ENCODE data around the gene NEB. TPM values are rescaled to one million over a fixed set of nuclear protein-coding genes. Genes with fewer than 3 reads are reported as not detected.

The NEB gene
- polyA plus RNA-seq, 3 donors, result 2.7 TPM; not detected in 2

- Mint-ChIP-seq H3K4me1 (peaks cover 3% of the 10 kb centered on the region), H3K36me3 (no peaks in the 10 kb centered on the region), H3K27me3 (ENCODE audit: low read depth in 3 of 3) (peaks cover 0 to 4% (median 0%) of the 10 kb centered on the region in 3 donors), H3K27ac (no peak overlapping the region), H3K4me3 (no peak overlapping the region), H3K9me3 (no peaks in the 10 kb centered on the region)
- H3K4me3 ChIP-seq (replicated peaks in 1 of 3; ENCODE audit: low read depth in 2 of 3, low read length in 3 of 3), result no peak overlapping the region
- H3K27ac ChIP-seq (ENCODE audit: low read depth in 1 of 2, low read length in 2 of 2), result no peak overlapping the region
- intact Hi-C loops (cut with micrococcal nuclease), result no loop called here
- no peaks in the 10 kb centered on the region for H3K27me3 ChIP-seq (ENCODE audit: control insufficient read depth in 2 of 2, insufficient read depth in 2 of 2, low read length in 2 of 2)
- H4K20me1 ChIP-seq (ENCODE audit: insufficient read depth, low read length), result no peaks in the 10 kb centered on the region
- DNase-seq, result no peak
- 44% methylated on average over 3 of the region's 6 CpGs for WGBS (ENCODE audit: insufficient coverage)
- no peak overlapping the region for H3K9ac ChIP-seq (ENCODE audit: insufficient read depth, low read length, poor library complexity, severe bottlenecking)
- H3K4me1 ChIP-seq (ENCODE audit: control insufficient read depth in 1 of 2, insufficient read depth in 2 of 2, low read length in 2 of 2), result no peaks in the 10 kb centered on the region
- no peaks in the 10 kb centered on the region for H3K36me3 ChIP-seq (replicated peaks in 1 of 2; ENCODE audit: control insufficient read depth in 1 of 2, insufficient read depth in 2 of 2, low read length in 2 of 2)
- no peaks in the 10 kb centered on the region for H3K9me3 ChIP-seq (replicated peaks in 1 of 2; ENCODE audit: control insufficient read depth in 1 of 2, insufficient read depth in 1 of 2, low read length in 2 of 2)
- no peaks in the 10 kb centered on the region for H3K79me2 ChIP-seq (ENCODE audit: insufficient read depth, low read length)
- TF ChIP-seq, protein P1, sequence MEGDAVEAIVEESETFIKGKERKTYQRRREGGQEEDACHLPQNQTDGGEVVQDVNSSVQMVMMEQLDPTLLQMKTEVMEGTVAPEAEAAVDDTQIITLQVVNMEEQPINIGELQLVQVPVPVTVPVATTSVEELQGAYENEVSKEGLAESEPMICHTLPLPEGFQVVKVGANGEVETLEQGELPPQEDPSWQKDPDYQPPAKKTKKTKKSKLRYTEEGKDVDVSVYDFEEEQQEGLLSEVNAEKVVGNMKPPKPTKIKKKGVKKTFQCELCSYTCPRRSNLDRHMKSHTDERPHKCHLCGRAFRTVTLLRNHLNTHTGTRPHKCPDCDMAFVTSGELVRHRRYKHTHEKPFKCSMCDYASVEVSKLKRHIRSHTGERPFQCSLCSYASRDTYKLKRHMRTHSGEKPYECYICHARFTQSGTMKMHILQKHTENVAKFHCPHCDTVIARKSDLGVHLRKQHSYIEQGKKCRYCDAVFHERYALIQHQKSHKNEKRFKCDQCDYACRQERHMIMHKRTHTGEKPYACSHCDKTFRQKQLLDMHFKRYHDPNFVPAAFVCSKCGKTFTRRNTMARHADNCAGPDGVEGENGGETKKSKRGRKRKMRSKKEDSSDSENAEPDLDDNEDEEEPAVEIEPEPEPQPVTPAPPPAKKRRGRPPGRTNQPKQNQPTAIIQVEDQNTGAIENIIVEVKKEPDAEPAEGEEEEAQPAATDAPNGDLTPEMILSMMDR (IDR thresholded peaks at IDR 0.05), result no peak
- H3K4me2 ChIP-seq (replicated peaks; ENCODE audit: extremely low read depth, low read length, poor library complexity, severe bottlenecking), result no peak overlapping the region
- H2AFZ ChIP-seq (ENCODE audit: insufficient read depth, low read depth, low read length, poor library complexity, severe bottlenecking), result no peak overlapping the region
These were observed 64.6 kb downstream of the NEB start for GRCh38 chr2:151669585-151670081.

DNA sequence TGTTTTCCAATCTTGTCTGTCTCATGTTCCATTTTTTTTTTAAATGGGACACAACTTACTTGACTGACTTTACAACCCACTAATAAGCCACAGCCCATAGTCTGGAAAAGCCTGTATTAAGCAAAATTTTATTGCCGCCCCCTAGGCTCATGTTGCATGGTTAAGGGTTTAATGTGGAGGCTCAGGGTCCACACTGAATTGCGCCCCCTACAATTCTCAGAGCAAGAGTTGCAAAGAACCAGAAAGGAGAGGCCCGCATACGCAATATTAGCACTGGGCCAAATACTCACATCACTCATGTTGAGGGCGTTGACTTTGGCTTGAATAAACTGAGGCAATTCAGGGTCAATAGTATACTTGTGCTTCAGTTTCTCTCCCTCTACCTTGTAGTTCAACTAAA lies 65.5 kb downstream of the NEB start:
- Histone ChIP-seq H3K79me2 (ENCODE audit: insufficient read depth, low read length) (no peaks in the 10 kb centered on the region), H3K9ac (ENCODE audit: insufficient read depth, low read length, poor library complexity, severe bottlenecking) (no peak overlapping the region), H3K27ac (ENCODE audit: low read depth in 1 of 2, low read length in 2 of 2) (no peak overlapping the region), H3K36me3 (replicated peaks in 1 of 2; ENCODE audit: control insufficient read depth in 1 of 2, insufficient read depth in 2 of 2, low read length in 2 of 2) (no peaks in the 10 kb centered on the region), H2AFZ (ENCODE audit: insufficient read depth, low read depth, low read length, poor library complexity, severe bottlenecking) (no peak overlapping the region), H3K27me3 (ENCODE audit: control insufficient read depth in 2 of 2, insufficient read depth in 2 of 2, low read length in 2 of 2) (no peaks in the 10 kb centered on the region), H4K20me1 (ENCODE audit: insufficient read depth, low read length) (no peaks in the 10 kb centered on the region), H3K9me3 (replicated peaks in 1 of 2; ENCODE audit: control insufficient read depth in 1 of 2, insufficient read depth in 1 of 2, low read length in 2 of 2) (no peaks in the 10 kb centered on the region), H3K4me1 (ENCODE audit: control insufficient read depth in 1 of 2, insufficient read depth in 2 of 2, low read length in 2 of 2) (no peaks in the 10 kb centered on the region), H3K4me3 (replicated peaks in 1 of 3; ENCODE audit: low read depth in 2 of 3, low read length in 3 of 3) (no peak overlapping the region), H3K4me2 (replicated peaks; ENCODE audit: extremely low read depth, low read length, poor library complexity, severe bottlenecking) (no peak overlapping the region)
- Mint-ChIP-seq H3K27ac (no peak overlapping the region), H3K27me3 (ENCODE audit: low read depth in 3 of 3) (peaks cover 0 to 4% (median 0%) of the 10 kb centered on the region in 3 donors), H3K4me1 (peaks cover 3% of the 10 kb centered on the region), H3K36me3 (no peaks in the 10 kb centered on the region), H3K9me3 (no peaks in the 10 kb centered on the region), H3K4me3 (no peak overlapping the region)
- no peak for DNase-seq
- TF ChIP-seq, protein P1 (IDR thresholded peaks at IDR 0.05), result no peak
- WGBS (ENCODE audit: insufficient coverage), result 100% methylated on average over 1 of the region's 5 CpGs
- intact Hi-C loops (cut with micrococcal nuclease), result no loop called here
